ENCODE data around the gene C1QTNF5.

DNA sequence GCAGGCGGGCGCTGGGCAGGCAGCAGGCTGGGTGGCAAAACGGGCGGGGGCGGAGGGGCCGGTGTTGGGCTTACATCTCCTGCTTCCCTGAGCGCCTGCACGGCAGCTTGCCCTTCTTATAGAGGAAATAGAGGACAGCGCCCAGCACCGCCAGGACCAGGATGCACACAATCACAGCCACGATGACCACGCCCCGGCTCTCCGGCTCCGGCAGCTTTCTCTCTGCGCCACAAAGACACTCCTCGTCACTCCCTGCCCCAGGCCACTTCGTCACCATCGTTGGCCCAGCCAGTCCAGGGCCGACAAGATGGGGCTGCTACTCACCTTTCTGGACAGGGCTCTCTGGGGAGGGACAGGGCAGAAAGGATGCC, 30.0 kb downstream of the C1QTNF5 start:
- TF ChIP-seq CTCF (IDR thresholded peaks at IDR 0.05; ENCODE audit: poor library complexity, severe bottlenecking) (no peak), POLR2AphosphoS5 (IDR thresholded peaks at IDR 0.05) (no peak), MXI1 (conservative IDR thresholded peaks at IDR 0.05; ENCODE audit: poor library complexity, severe bottlenecking) (no peak), EP300 (conservative IDR thresholded peaks at IDR 0.05; ENCODE audit: poor library complexity, severe bottlenecking) (no peak), TAF1 (IDR thresholded peaks at IDR 0.05; ENCODE audit: low read depth) (no peak)
